ENCODE results near the gene ITGA3.

The ITGA3 gene

GRCh38 chr17:50106393-50107131 lies 50.7 kb downstream of the ITGA3 start:
- no peak overlapping the region for H3K27ac ChIP-seq
- TF ChIP-seq CTCF (IDR thresholded peaks at IDR 0.05) (no peak), ZFX (IDR thresholded peaks at IDR 0.05; ENCODE audit: borderline replicate concordance) (no peak)

GRCh38 chr17:50107790-50108414 lies 52.0 kb downstream of the ITGA3 start:
- no peak overlapping the region for H3K27ac ChIP-seq
- TF ChIP-seq ZFX (IDR thresholded peaks at IDR 0.05; ENCODE audit: borderline replicate concordance) (no peak), CTCF (IDR thresholded peaks at IDR 0.05) (no peak)

GRCh38 chr17:50108556-50108955 lies 52.6 kb downstream of the ITGA3 start:
- no peak overlapping the region for H3K27ac ChIP-seq
- no peak for TF ChIP-seq CTCF (IDR thresholded peaks at IDR 0.05)
- TF ChIP-seq ZFX (IDR thresholded peaks at IDR 0.05; ENCODE audit: borderline replicate concordance): no peak

GRCh38 chr17:50109207-50109606 lies 53.3 kb downstream of the ITGA3 start:
- no peak overlapping the region for H3K27ac ChIP-seq
- TF ChIP-seq CTCF (IDR thresholded peaks at IDR 0.05): no peak
- no peak for TF ChIP-seq ZFX (IDR thresholded peaks at IDR 0.05; ENCODE audit: borderline replicate concordance)

GRCh38 chr17:50109785-50110184 lies 53.9 kb downstream of the ITGA3 start:
- TF ChIP-seq CTCF (IDR thresholded peaks at IDR 0.05): no peak
- TF ChIP-seq ZFX (IDR thresholded peaks at IDR 0.05; ENCODE audit: borderline replicate concordance): no peak
- no peak overlapping the region for H3K27ac ChIP-seq

GRCh38 chr17:50110591-50111349 lies 54.9 kb downstream of the ITGA3 start:
- H3K27ac ChIP-seq: peak overlapping the region; percentile 47
- TF ChIP-seq CTCF (IDR thresholded peaks at IDR 0.05): no peak
- no peak for TF ChIP-seq ZFX (IDR thresholded peaks at IDR 0.05; ENCODE audit: borderline replicate concordance)
